ENCODE data around the gene CFDP1.

CFDP1 gene

DNA sequence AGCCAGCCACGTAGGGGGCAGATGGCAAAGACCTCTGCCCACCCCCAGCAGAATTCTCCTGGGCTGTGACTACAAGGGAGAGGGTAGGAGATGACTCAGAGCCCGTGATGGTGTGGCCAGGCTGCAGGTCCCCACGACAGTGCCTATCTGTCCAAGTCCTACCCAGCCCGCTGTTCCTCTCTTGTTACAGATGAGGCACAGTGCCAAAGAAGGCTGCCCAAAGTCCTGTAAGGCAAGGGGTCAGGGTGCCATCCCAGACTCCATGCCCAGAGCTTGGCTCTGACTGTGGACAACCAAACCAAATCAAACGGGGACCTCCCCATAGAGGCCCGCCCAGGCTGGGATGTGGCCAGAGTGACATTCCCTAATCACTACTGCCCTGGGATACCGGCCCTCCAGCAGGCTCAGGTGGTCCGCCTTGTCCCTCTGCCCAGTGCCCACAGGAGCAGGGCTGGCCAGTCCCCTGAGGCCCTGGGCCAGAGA lies 169.3 kb downstream of the CFDP1 start:
- DNase-seq, result no peak

DNA sequence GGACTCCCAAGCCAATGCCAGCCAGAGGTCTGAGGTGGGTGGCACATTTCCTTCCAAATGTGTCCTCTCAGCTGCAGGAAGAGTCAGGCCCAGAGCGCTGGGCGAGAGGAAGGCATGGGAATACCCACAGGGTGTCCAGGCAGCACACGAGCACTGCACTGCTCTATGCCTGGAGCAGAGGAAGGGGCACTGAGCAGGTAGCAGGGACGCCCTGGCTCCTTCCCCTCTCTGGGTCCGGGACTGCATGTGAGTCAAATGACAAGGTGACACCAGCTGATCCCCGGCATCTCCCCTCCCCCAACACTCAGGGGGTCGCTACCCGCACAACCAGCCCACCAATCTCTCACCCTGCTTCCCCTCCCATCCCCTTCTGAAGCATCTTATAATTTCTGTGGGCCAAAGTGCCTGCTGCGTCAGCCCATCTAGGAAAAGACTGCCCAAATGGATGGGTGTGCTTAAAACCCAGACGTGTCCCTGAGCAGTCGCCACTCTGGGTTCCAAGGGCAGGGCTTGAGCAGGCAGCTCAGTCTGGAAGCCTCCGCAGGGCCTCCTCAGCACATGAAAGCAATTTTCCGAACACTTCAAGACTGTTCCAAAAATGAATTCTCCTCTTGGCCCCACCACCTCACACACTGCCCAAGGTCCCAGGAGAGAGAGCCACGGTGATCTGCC lies 169.9 kb downstream of the CFDP1 start:
- no peak for DNase-seq

DNA sequence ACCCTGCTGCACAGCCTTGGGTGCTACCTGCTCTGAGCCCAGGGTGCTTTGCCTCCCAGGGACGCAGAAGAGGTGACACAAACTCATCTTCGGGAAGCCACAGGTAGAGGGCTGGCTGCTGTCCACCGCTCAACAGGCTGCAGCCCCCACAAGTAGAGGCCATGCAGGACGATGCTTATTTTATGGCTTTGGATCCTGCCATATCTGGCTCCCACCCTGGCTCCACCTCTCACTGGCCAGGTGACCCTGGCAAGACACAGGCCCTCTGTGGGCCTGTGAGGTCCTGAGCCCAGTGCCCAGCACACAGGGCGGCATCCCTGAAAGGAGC lies 170.5 kb downstream of the CFDP1 start:
- DNase-seq, result no peak

DNA sequence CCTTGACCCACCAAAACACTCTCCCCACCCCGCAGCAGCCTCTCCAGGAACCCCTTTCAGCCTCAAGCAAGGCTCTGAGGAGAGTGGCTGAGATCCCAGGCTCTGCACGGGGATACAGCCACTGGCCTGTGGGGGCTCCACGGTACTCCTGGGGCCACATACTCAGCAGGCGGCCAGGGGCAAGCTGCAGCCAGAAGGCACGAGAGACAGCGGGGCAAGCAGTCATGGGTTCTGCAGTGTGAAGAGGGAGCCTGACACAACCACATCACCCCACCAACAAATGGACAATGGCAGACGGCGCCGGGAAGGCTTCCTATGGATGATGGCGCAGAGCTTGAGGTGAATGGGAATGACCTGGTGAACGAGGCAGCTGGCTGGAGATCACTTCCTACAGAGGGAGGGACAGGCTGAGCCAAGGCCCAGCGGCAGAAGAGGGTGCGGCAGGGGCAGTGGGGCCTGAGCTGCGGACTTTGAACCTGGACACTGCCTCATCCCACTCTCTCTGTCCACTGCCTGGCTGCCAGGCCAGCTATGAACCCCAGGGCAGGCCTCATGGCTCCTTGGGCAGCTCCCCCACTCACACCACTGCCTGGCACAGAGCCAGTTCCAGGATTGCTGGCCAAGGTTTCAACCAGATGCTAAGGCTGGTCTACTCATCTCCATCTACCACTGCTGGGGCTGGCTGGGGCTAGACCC lies 171.1 kb downstream of the CFDP1 start:
- DNase-seq, result no peak

DNA sequence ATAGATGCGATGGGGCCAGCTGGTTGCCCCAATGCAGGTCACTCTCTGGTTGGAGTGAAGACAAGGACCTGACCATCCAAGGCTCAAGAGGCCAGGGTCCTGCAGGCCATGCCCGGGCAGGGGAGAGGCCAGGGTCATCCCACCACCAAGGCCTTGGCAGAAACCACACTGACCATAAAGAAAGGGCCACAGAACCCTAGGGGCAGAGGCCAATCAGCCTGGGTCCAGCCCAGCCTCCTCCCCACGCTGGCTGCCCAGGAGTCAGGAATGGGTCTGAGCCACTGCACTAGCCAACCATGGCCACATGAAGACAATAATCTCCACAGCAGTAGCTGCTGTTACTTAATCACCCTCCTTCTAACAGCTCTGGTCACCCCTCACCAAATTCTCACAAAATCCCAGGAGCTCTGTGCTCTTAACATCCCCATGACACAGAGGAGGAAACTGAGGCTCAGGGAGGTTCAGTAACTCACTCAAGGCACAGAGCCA lies 171.7 kb downstream of the CFDP1 start:
- DNase-seq, result no peak

DNA sequence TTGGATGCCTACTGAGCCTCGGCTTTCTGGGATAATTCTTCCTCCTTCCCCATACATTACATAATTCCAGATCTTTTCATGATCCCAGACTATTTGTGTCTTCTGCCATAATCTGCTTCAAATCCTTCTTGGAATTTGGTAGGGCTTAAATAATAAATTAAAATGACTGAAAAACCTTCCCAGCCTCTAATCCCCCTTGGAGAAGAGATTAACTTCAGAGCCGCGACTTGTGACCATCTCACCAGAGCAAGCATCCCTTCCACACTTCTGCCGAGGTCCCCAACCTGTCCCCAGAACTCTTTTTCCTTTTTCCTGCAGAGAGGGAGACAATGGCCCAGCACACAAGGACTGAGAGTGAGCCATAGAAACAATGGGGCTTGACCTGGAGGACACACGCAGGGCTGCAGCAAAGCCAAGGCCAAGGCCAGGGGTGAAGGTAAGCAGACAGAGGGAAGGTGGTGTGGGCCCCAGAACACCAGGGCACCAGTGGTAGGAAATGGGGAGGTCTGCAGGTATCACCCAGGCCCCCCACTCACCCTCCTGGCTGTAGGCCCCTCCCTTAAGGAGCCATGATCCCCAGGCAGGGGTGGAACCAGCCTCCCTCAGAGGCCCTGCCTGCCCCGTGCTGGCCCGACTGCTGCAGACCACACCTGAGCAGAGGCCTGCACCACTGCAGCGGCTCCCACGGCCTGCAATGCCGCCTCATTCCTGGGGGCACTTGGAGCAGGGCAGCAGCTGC lies 172.3 kb downstream of the CFDP1 start:
- DNase-seq, result no peak

DNA sequence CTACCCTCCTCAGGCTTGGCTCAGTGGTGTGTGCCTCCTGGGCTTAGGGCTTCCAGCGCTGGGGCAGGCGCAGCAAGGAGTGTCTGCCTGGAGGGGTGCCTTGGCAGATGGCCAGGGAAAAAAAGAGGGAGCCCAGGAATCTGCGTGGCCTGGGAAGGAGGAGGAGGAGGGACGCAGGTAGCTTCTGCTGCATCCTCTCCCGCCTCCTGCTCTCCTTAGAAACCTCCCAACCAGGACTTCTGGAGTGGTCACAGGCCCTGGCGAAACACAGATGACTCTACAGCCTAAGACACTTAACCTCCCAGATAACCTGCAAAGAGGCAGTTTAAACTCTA lies 174.5 kb downstream of the CFDP1 start:
- no peak for DNase-seq

DNA sequence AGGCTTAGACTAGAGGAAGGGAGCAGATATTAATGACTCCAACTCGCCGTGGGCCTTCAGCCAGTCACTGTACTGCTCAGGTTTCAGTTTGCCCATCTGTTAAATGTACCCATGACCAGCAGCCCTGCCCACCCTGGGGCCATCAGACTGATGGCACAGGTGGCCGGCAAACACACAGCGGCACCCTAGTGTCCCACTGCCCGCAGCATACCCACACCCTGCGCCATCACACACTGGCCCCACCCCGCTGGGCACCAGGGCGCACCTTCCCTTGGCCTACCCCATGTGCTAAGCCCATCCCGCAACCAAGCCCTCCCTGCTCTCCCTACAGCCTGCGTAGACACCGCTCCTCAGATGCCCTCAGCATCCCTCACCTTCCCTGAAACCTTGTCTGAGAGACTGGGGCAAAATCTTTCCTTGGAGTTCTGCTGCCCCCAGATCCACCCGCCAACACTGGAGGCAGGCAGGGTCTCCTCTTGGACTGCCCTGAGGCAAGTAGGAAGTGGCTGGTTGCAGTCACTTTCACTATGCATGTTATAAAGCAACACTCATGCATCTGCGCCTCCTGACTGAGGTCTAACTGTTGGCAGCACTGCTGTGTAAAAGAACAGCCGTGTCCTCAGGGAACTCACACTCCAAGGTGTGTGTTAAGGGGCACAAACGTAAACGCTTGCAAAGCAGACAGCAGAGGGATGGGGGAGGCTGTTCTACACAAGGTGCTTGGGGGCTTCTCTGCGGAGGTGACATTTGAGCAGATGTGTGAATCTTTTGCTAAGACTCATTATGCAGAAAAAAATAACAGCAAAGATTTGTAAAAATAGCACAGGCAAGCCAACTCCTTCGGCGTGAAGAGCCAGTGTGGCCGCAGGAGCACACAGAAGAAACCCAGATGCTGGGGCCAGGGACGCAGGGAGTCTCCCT lies 175.2 kb downstream of the CFDP1 start:
- no peak for DNase-seq

DNA sequence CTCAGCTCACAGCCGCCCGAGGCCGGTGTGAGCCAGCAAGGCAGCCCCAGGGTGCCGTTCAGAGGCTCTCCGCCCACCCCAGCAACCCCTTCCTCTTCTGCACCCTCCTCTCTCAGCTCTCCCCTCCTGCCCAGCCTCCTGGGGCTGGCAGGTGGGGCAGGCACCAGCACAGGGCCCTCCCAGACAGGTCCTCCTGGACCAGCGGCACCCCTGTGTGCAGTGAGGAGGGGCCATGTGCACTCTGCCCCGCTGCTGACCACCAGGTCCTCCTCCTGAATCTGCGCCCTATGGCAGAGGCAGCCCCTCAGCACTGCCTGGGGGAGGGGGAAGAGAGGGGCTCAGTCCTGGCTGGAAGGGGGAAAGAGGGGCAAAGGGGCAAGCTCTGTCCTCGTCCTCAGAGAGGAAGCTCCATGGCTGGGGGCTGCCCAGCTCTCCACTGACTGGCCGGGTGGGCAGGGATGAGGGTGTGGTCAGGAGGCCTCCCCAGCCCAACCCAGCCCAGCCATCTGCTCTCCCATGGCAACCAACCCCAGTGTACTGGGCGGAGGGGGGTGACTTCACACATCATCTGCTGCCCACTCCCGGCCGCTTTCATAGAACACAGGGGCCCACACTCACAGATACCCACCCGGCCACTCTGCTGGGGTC lies 176.5 kb downstream of the CFDP1 start:
- no peak for DNase-seq

DNA sequence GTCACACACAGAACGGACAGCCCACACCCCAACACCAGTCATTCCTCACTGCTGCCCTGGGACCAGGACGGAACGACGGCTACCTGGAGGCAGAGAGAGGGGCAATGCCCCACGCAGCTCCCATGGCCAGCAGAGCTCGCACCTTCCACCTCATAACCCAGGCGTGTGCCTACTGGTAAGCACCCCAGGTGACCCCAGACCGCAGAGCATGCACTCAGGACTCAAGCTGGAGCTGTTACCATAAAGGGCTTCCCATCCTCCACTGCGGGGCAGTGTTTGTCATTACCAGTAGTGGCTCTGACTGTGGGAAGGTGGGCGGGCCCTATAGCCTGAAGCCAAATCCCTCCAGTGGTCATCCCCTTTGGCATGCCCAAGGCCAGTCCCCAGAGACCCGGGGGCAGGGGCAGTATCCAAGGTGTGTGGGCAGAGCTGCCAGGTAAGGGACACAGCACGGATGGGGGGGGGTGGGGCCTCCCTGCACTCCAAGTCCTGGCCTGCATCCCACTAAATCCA lies 177.2 kb downstream of the CFDP1 start:
- no peak for DNase-seq

DNA sequence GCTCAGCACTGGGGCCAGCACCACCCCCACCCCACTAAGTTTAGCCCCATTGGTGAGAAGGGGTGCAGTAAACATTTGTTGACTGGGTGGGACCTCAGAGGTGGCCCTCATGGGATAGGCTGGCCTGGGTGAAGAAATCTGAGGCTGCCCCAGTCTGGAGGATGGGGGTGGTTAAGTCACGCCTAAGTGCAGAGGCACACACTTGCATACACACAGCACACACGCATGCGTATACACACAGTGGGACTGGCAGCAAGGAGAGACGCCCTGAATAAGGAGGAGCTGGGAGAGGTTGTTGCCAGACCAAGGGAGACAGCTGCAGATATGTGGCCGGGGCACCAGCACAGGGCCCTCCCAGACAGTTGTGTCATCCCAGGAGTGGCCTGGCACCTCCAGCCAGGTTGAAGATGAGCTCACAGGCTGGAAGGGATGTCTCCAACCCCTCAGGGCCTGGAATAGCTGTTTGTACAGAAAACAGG lies 178.9 kb downstream of the CFDP1 start:
- DNase-seq, result no peak

DNA sequence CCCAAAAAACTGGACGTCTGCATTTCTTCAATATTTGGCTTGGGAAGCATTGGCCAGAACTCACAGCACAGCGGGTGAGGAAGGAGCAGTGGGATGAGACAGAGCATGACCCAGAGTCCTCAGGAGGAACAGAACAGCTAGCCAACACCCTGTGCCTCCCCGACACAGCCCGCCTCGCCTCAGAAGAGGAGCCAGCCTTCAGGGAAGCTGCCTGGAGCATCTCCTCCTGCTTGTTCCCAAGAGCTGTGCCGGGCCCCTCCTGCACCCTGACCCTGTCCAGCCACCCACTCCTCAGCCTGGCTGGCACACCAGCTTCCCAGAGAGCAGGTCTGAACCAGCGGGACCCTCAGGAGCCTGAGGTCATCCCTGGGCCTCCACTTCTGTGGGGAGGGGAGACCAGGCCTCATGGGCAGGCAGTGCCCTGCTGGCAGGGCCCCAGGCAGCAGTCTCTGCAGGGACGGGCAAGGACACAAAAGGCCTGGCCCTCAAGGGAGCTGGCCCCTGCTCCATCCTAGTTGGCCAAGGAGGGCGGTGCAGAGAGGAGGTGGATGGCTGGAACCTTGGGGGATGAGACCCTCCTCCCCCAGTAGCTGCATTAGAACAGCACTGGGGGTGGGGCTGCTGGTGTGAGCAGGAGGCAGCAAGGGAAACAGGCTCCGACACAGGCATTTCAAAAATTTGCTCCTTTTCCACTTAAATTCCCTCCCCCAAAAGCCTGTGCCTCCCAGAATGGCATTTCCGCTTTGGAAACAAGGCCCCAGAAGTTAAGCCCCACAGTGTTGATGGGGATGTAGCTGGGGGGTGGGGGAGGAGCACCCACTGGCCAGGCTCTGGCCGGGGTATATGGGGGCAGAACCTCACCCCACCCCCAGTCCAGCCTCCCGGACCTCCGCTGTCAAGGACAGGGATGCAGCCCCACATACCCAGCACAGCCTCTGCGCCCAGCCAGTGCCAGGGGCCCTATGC lies 180.1 kb downstream of the CFDP1 start:
- DNase-seq, result no peak

DNA sequence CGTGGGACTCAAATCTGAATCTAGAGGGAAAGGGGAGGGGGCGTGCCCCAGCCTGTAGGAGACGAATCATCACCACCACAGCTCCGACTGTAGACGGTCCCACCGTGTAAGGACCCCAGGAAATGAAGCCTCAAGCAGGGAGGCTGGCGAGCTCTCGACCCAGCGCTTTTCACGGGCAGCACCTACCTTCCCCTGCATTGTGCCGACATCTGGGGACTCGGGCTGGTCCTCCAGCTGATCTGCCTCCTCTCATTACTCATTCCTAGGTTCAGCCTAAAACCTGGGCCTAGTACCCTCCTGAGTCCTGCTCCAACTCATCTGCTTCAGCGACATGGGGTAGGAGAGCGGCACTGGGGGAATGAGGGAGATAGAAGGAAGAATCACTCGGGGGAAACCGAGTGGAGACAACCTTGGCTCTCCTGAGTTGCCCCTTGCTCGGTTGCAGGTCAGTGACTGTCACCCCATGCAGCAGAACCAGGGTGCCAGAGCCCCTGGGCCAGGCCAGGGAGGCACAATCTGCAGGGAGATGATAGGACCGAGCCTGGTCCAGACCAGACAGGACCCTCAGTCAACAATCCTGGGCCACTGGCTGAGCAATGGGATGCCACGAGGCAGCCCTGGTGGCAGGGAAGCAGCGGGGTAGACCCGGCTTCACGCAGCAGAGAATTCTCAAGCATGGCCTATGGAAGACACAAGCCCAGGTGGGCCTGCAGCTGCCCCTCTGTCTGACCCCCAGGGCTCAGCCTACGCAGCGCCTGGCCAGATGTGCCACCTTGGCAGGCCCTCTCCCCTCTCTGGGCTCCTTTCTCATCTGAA lies 181.0 kb downstream of the CFDP1 start:
- DNase-seq, result no peak

DNA sequence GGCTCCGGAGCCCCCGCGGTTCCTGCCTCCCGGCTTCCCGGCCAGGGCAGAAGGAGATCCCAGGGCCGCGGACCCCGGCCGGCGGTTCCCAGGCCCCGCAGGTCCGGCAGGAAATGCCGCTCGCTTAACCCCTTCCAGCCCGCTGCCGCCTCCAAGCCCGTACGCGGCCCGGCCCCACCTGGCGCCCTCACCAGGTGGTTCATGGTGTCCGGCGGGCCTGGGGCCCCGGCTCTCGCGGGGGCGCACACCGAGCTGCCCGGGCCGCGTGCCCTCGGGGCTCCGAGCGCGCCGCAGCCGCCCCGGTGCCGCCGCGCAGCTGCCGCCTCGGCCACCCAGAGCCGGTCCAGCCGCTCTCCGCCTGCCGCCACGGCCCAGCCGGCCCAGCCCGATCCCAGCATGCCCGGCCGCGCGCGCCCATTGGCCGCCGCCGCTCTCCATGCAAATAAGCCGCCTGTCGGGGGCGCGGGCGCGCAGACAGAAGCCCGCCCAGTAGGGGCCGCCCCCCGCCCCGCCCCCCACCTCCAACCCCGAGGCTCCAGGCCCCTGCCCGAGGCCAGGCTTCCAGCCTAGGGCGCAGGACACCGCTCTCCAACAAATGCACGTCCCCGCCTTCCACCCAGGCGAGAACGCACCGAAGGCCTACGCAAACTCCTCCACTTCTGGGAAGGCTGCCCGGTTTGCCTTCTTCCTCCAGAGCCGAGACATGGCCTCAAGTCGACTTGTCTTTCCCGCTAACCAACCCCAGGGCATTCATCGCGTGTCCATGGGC lies 181.8 kb downstream of the CFDP1 start, which contains the start of gene BCAR1:
Gene BCAR1 (minus strand): TSS at position 345 of the 769 bp plus-strand sequence. CDS start 142 bp downstream, at position 203.
- DNase-seq, result no peak

DNA sequence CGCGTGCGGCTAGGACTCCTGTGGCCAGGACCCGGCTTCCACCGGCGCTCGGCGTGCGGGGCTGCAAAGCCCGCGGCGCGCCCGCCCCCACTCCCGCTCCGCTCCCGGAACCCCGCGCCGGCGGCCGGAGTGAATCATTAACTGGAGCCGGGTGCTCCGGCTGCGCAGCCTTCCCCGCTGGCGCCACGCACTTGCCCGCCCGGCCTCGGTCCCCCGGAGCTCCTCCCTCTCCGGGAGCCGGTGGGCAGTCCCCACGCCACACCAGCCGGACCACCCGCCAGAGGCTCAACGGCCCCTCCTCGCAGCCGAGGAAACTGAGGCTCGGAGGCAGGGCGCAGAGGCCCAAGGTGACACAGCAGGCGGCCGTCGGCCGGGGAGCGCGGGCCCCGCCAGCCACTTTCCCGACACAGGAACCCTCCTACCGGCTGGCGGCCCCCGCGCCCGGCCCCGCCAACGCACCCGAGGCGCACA lies 182.5 kb downstream of the CFDP1 start:
- DNase-seq, result no peak

DNA sequence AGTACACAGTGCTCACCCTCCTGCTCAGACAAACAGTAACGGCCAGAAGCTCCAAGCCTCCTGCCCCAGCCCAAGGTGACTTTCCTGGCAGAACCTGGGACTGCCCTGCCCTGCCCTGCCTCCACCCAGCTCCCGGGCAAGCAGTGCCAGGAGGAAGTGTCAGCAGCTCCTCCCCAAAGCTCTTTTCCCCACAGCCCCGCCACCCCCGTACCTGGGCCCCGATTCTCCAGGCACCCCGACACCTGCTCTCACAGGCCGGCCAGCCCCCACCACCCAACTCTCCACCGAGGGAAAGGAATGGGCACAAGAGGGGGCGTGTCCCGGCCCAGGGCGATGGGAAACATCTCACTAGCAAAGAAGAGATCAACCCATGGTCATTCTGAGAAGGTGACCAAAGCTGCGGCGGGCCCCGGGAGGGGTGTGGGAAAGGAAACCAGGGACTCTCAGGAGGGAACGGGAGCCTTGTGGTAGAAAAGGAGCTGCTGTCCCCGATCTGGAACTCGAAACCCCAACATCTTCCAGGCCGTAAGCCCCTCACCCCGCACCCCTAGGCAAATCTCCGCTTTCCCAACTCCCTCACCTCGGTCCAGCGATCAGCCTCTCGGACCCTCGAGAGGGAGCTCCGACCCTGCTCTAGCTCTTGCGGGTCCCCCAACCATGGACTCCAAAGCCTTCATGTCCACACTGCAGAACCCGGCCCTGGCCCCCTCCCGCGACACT lies 183.1 kb downstream of the CFDP1 start:
- no peak for DNase-seq

DNA sequence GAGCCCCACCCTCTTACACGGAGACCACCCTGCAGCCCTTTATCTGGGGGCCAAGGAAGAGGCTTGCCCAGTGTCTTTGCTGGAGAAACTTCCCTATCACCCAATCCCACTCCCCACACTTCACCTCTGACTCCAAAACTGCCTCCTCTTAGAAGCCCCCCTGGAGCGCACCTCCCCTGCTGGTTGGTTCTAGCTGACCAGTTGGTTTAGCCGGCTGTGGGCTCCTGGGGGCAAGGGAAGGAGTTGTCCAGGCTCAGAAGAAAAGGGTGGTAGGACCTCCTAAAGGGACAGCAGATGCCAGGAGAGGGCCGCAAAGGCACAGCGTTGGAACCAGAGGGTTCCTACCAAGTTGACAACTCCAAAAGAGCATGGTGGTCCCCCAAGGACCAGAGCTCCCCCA lies 183.9 kb downstream of the CFDP1 start:
- no peak for DNase-seq
